GM18526 (cell line): ENCODE measurements around the gene ZNF532.

Source experiments
- POLR2A ChIP-seq: IDR thresholded peaks from 3 replicates; pipeline ENCODE4 v1.6.1; 2011; ENCODE audit not compliant: insufficient read length; ENCODE audit errors: extremely low read depth

Gene ZNF532

GRCh38 chr18:58844871-58845270 lies 19.8 kb upstream of the ZNF532 start:
- TF ChIP-seq POLR2A = no peak

- no peak for TF ChIP-seq POLR2A
These were observed 18.6 kb upstream of the ZNF532 start for GRCh38 chr18:58845928-58846724.

GRCh38 chr18:58847383-58848071 lies 17.1 kb upstream of the ZNF532 start:
- TF ChIP-seq POLR2A = no peak

GRCh38 chr18:58848685-58849084 lies 16.0 kb upstream of the ZNF532 start:
- no peak for TF ChIP-seq POLR2A

GRCh38 chr18:58850786-58851469 lies 13.7 kb upstream of the ZNF532 start:
- no peak for TF ChIP-seq POLR2A

- no peak for TF ChIP-seq POLR2A
These were observed 12.8 kb upstream of the ZNF532 start for GRCh38 chr18:58851856-58852255.

GRCh38 chr18:58852629-58853028 lies 12.0 kb upstream of the ZNF532 start:
- no peak for TF ChIP-seq POLR2A

GRCh38 chr18:58853561-58853960 lies 11.1 kb upstream of the ZNF532 start:
- no peak for TF ChIP-seq POLR2A

GRCh38 chr18:58856881-58857280 lies 7.8 kb upstream of the ZNF532 start:
- TF ChIP-seq POLR2A = no peak

GRCh38 chr18:58858591-58859468 lies 5.8 kb upstream of the ZNF532 start:
- no peak for TF ChIP-seq POLR2A

GRCh38 chr18:58859907-58860306 lies 4.8 kb upstream of the ZNF532 start:
- no peak for TF ChIP-seq POLR2A

- TF ChIP-seq POLR2A = no peak
These were observed 3.9 kb upstream of the ZNF532 start for GRCh38 chr18:58860747-58861231.

GRCh38 chr18:58861353-58861752 lies 3.3 kb upstream of the ZNF532 start:
- no peak for TF ChIP-seq POLR2A

GRCh38 chr18:58861861-58862301 lies 2.8 kb upstream of the ZNF532 start:
- no peak for TF ChIP-seq POLR2A

GRCh38 chr18:58862356-58862755 lies 2.3 kb upstream of the ZNF532 start:
- no peak for TF ChIP-seq POLR2A
